SK-N-SH (cell line): ENCODE results near the gene GAB1. TPM values are rescaled to one million over a fixed set of nuclear protein-coding genes. Genes with fewer than 3 reads are reported as not detected.

ENCODE experiments used
- CTCF ChIA-PET: fragments of 300-600, 350-600 bp; formaldehyde crosslinking; extraction: SDS; loops from one replicate; lab custom pipeline; 2021; lab: Yijun Ruan, JAX
- POLR2A ChIA-PET: fragments of 350-600 bp; sonication (Branson Sonifier 250); formaldehyde crosslinking; extraction: SDS; loops from one replicate; lab custom pipeline; 2020; ENCODE audit warnings: antibody characterized with exemption, inconsistent platforms; lab: Yijun Ruan, JAX
- DNase-seq: peaks from one replicate; pipeline ENCODE4 v3.0.0; 2012
- H2AFZ ChIP-seq: fragments of 200-600 bp; sonication (generic); 2 replicates; pipeline ENCODE4 v1.8.1; 2016; ENCODE audit warnings: antibody characterized with exemption, mild to moderate bottlenecking, low read depth
- H3F3A ChIP-seq: fragments of 200-600 bp; sonication (generic); replicated peaks from 2 replicates; pipeline ENCODE3; 2016; ENCODE audit warnings: antibody characterized with exemption, mild to moderate bottlenecking; ENCODE audit not compliant: insufficient read depth
- H3K27ac ChIP-seq, 2 experiments: fragments of 200-500 bp in 1 of 2; fragments of 200-600 bp in 1 of 2; sonication (Bioruptor generic) in 1 of 2; sonication (generic), shearing (Covaris generic) in 1 of 2; 2 replicates each; pipeline versions ENCODE4 v1.5.1 to v1.6.1; 2014 to 2016; ENCODE audit warnings: low read depth in 2 of 2, inconsistent platforms in 1 of 2, low read length in 1 of 2, mild to moderate bottlenecking in 1 of 2, mixed read lengths in 1 of 2
- H3K27me3 ChIP-seq: fragments of 200-600 bp; sonication (generic), shearing (Covaris generic); 2 replicates; pipeline ENCODE4 v1.6.1; 2016; ENCODE audit warnings: mixed run types; ENCODE audit not compliant: insufficient read depth
- H3K36me3 ChIP-seq, 2 experiments: fragments of 200-500 bp in 1 of 2; fragments of 200-600 bp in 1 of 2; sonication (Bioruptor generic) in 1 of 2; sonication (generic) in 1 of 2; replicated peaks in 1 of 2; 2 replicates each; pipeline versions ENCODE3 to v1.5.1; 2014 to 2016; ENCODE audit warnings: low read length in 1 of 2, mild to moderate bottlenecking in 1 of 2; ENCODE audit not compliant: insufficient read depth in 2 of 2, control insufficient read depth in 1 of 2
- H3K4me1 ChIP-seq, 2 experiments: fragments of 200-500 bp in 1 of 2; fragments of 200-600 bp in 1 of 2; sonication (Bioruptor generic) in 1 of 2; sonication (generic), shearing (Covaris generic) in 1 of 2; 2 replicates each; pipeline versions ENCODE4 v1.5.1 to v1.6.1; 2014 to 2016; ENCODE audit warnings: low read depth in 1 of 2, low read length in 1 of 2, mixed run types in 1 of 2; ENCODE audit not compliant: insufficient read depth in 2 of 2, control insufficient read depth in 1 of 2
- H3K4me2 ChIP-seq: fragments of 200-600 bp; sonication (generic), shearing (Covaris generic); 2 replicates; pipeline ENCODE4 v1.6.1; 2017; ENCODE audit warnings: mixed run types
- H3K4me3 ChIP-seq, 2 experiments: fragments of 200-500 bp in 1 of 2; fragments of 200-600 bp in 1 of 2; sonication (Bioruptor generic) in 1 of 2; sonication (generic), shearing (Covaris generic) in 1 of 2; 2 replicates each; pipeline versions ENCODE4 v1.5.1 to v1.8.1; 2014 to 2016; ENCODE audit warnings: low read depth in 2 of 2, inconsistent platforms in 1 of 2, low read length in 1 of 2, mild to moderate bottlenecking in 1 of 2, mixed read lengths in 1 of 2, moderate library complexity in 1 of 2
- H3K79me2 ChIP-seq: fragments of 200-600 bp; sonication (generic); 2 replicates; pipeline ENCODE4 v1.8.1; 2017; ENCODE audit warnings: mild to moderate bottlenecking; ENCODE audit not compliant: insufficient read depth
- H3K9ac ChIP-seq: fragments of 200-600 bp; sonication (generic); 2 replicates; pipeline ENCODE4 v1.6.1; 2017; ENCODE audit warnings: mixed run types
- H3K9me2 ChIP-seq: fragments of 200-600 bp; sonication (generic); 2 replicates; pipeline ENCODE4 v1.6.1; 2017; ENCODE audit warnings: mixed run types
- H3K9me3 ChIP-seq: fragments of 200-600 bp; sonication (generic); 2 replicates; pipeline ENCODE4 v1.6.1; 2017; ENCODE audit warnings: mixed run types, mild to moderate bottlenecking, moderate library complexity
- H4K20me1 ChIP-seq: fragments of 200-600 bp; sonication (generic); 2 replicates; pipeline ENCODE4 v1.6.1; 2017; ENCODE audit warnings: mild to moderate bottlenecking, mixed run types; ENCODE audit not compliant: insufficient read depth
- ELF1 ChIP-seq: IDR thresholded peaks from 2 replicates; pipeline ENCODE4 v1.4.0; 2012
- EZH2phosphoT487 ChIP-seq: fragments of 200-600 bp; sonication (generic); IDR thresholded peaks from 2 replicates; pipeline ENCODE4 v1.6.1; 2017; ENCODE audit warnings: low read depth, mixed run types, mild to moderate bottlenecking, antibody characterized with exemption, moderate library complexity, borderline replicate concordance
- FOSL2 ChIP-seq: IDR thresholded peaks from 2 replicates; pipeline ENCODE4 v1.4.0; 2012; ENCODE audit warnings: low read depth, mild to moderate bottlenecking, moderate library complexity, borderline replicate concordance
- GABPA ChIP-seq: IDR thresholded peaks from 2 replicates; pipeline ENCODE4 v1.4.0; 2012; ENCODE audit warnings: low read depth, mild to moderate bottlenecking
- MEF2A ChIP-seq: IDR thresholded peaks from 2 replicates; pipeline ENCODE4 v1.4.0; 2012; ENCODE audit warnings: low read depth, borderline replicate concordance
- MXI1 ChIP-seq: IDR thresholded peaks from 2 replicates; pipeline ENCODE4 v1.6.1; 2012; ENCODE audit warnings: mild to moderate bottlenecking, low read depth, low read length, improper control_type of control experiment
- NRF1 ChIP-seq: IDR thresholded peaks from 2 replicates; pipeline ENCODE4 v1.6.1; 2012; ENCODE audit warnings: low read depth, mild to moderate bottlenecking, low read length
- POLR2AphosphoS5 ChIP-seq: IDR thresholded peaks from 2 replicates; pipeline ENCODE4 v1.6.1; 2012; ENCODE audit warnings: low read depth, low read length
- RFX5 ChIP-seq: IDR thresholded peaks from 2 replicates; pipeline ENCODE4 v1.6.1; 2012; ENCODE audit warnings: mild to moderate bottlenecking, improper control_type of control experiment, low read length
- RXRA ChIP-seq: IDR thresholded peaks from 2 replicates; pipeline ENCODE4 v1.4.0; 2012; ENCODE audit warnings: low read depth, mild to moderate bottlenecking, borderline replicate concordance
- SIN3A ChIP-seq: IDR thresholded peaks from 2 replicates; pipeline ENCODE4 v1.6.1; 2012; ENCODE audit warnings: low read depth, mild to moderate bottlenecking, low read length, moderate library complexity, borderline replicate concordance
- SMC3 ChIP-seq: IDR thresholded peaks from 2 replicates; pipeline ENCODE4 v1.6.1; 2012; ENCODE audit warnings: low read depth, low read length, improper control_type of control experiment
- TCF12 ChIP-seq: IDR thresholded peaks from 2 replicates; pipeline ENCODE4 v1.4.0; 2012
- YY1 ChIP-seq: IDR thresholded peaks from 2 replicates; pipeline ENCODE4 v1.4.0; 2012; ENCODE audit warnings: low read depth, mild to moderate bottlenecking
- ZBTB33 ChIP-seq: IDR thresholded peaks from 2 replicates; pipeline ENCODE4 v1.4.0; 2012; ENCODE audit warnings: low read depth, borderline replicate concordance
- WGBS: methylation state at CpG from one replicate; pipeline ENCODE4 v1.1.6; 2017; ENCODE audit warnings: low lambda C conversion rate; 5-methylcytosine and 5-hydroxymethylcytosine counted together
- polyA plus RNA-seq, 3 experiments: library from polyadenylated mRNA; depleted of rRNA; stranded (reverse); fragments of >200 nt; gene quantifications; 2 replicates each; pipeline ENCODE4 v1.2.3, GENCODE V29; 2012
- TF ChIP-seq, protein P1 (sequence below): fragments of 200-600 bp; sonication (generic); IDR thresholded peaks from 2 replicates; pipeline ENCODE4 v1.6.1; 2017; ENCODE audit warnings: antibody characterized with exemption, mild to moderate bottlenecking, moderate library complexity
- TF ChIP-seq, protein P2 (sequence below): IDR thresholded peaks from 2 replicates; pipeline ENCODE4; 2012
- TF ChIP-seq, protein P3 (sequence below): fragments of 150-350 bp; IDR thresholded peaks from 2 replicates; pipeline ENCODE4 v1.6.1; 2016; ENCODE audit warnings: mild to moderate bottlenecking, low read depth, low read length
- TF ChIP-seq, protein P4 (sequence below): IDR thresholded peaks from 2 replicates; pipeline ENCODE4 v1.4.0; 2012; ENCODE audit warnings: low read depth, borderline replicate concordance

GAB1 gene
- polyA plus RNA-seq, 1 of the 3 experiments (the other 2 are of a cell fraction): 3.7 TPM

- Histone ChIP-seq H3F3A (no peaks in the 10 kb centered on the region), H2AFZ (no peak overlapping the region), H3K4me2 (no peak overlapping the region), H3K9me2 (no peaks in the 10 kb centered on the region), H3K36me3 (peaks cover 11 to 33% of the 10 kb centered on the region in 2 experiments), H4K20me1 (no peaks in the 10 kb centered on the region), H3K27ac (no peak overlapping the region), H3K4me1 (peaks cover 0 to 2% of the 10 kb centered on the region in 2 experiments; a peak in 2 of 4 replicates), H3K4me3 (no peak overlapping the region), H3K79me2 (no peaks in the 10 kb centered on the region), H3K9me3 (no peaks in the 10 kb centered on the region), H3K27me3 (no peaks in the 10 kb centered on the region), H3K9ac (no peak overlapping the region)
- DNase-seq: no peak
- POLR2A ChIA-PET: no interaction called here
- TF ChIP-seq SMC3 (no peak), MEF2A (no peak), GABPA (no peak), ELF1 (no peak), MXI1 (no peak), TCF12 (no peak), EZH2phosphoT487 (no peak), ZBTB33 (no peak), POLR2AphosphoS5 (no peak), YY1 (no peak)
- TF ChIP-seq, protein P1, sequence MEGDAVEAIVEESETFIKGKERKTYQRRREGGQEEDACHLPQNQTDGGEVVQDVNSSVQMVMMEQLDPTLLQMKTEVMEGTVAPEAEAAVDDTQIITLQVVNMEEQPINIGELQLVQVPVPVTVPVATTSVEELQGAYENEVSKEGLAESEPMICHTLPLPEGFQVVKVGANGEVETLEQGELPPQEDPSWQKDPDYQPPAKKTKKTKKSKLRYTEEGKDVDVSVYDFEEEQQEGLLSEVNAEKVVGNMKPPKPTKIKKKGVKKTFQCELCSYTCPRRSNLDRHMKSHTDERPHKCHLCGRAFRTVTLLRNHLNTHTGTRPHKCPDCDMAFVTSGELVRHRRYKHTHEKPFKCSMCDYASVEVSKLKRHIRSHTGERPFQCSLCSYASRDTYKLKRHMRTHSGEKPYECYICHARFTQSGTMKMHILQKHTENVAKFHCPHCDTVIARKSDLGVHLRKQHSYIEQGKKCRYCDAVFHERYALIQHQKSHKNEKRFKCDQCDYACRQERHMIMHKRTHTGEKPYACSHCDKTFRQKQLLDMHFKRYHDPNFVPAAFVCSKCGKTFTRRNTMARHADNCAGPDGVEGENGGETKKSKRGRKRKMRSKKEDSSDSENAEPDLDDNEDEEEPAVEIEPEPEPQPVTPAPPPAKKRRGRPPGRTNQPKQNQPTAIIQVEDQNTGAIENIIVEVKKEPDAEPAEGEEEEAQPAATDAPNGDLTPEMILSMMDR: no peak
- TF ChIP-seq, protein P2, sequence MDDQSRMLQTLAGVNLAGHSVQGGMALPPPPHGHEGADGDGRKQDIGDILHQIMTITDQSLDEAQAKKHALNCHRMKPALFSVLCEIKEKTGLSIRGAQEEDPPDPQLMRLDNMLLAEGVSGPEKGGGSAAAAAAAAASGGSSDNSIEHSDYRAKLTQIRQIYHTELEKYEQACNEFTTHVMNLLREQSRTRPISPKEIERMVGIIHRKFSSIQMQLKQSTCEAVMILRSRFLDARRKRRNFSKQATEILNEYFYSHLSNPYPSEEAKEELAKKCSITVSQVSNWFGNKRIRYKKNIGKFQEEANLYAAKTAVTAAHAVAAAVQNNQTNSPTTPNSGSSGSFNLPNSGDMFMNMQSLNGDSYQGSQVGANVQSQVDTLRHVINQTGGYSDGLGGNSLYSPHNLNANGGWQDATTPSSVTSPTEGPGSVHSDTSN: no peak
- CTCF ChIA-PET: interaction anchor here (0.7 kb wide), 1 partner anchor 1094 kb away, joined by 3 read pairs; no protein-coding TSS in a partner anchor
- WGBS: 85% methylated on average over 4 of the region's 4 CpGs
Measured at GRCh38 chr4:143441678-143442077, 105.0 kb downstream of the GAB1 start.

DNA sequence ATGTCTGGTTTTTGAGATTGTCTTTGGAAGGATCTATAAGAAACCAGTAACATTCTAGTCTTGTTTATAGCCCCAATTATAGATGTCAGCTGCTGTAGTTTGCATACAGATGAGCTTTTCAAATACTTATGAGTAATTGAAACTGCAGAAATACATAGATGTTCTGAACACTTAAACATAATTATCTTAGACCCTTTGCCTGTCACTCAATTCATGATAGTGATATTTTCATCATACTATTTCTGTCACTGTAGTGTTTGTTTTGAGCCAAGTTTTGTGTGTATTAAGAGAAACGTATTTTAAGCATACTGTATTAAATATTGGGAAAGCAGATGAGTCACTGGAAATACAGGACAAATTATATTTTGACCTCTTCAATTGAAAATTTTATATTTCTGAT is 107.1 kb downstream of the GAB1 start:
- Histone ChIP-seq H3K4me3 (no peak overlapping the region), H3K9me3 (no peaks in the 10 kb centered on the region), H2AFZ (no peak overlapping the region), H3K9me2 (no peaks in the 10 kb centered on the region), H3K9ac (no peak overlapping the region), H3K27ac (no peak overlapping the region), H3K79me2 (no peaks in the 10 kb centered on the region), H3K4me2 (no peak overlapping the region), H4K20me1 (no peaks in the 10 kb centered on the region), H3K27me3 (no peaks in the 10 kb centered on the region), H3F3A (no peaks in the 10 kb centered on the region), H3K36me3 (peaks cover 11 to 22% of the 10 kb centered on the region in 2 experiments), H3K4me1 (peaks cover 0 to 2% of the 10 kb centered on the region in 2 experiments; a peak in 2 of 4 replicates)
- POLR2A ChIA-PET: no interaction called here
- WGBS: 50% methylated on average over 1 of the region's 1 CpG
- CTCF ChIA-PET: interaction anchor here (1.1 kb wide), 1 partner anchor 88 kb away, joined by 3 read pairs; no protein-coding TSS in a partner anchor
- DNase-seq: no peak
- TF ChIP-seq, protein P3, sequence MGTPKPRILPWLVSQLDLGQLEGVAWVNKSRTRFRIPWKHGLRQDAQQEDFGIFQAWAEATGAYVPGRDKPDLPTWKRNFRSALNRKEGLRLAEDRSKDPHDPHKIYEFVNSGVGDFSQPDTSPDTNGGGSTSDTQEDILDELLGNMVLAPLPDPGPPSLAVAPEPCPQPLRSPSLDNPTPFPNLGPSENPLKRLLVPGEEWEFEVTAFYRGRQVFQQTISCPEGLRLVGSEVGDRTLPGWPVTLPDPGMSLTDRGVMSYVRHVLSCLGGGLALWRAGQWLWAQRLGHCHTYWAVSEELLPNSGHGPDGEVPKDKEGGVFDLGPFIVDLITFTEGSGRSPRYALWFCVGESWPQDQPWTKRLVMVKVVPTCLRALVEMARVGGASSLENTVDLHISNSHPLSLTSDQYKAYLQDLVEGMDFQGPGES: no peak
- TF ChIP-seq, protein P4, sequence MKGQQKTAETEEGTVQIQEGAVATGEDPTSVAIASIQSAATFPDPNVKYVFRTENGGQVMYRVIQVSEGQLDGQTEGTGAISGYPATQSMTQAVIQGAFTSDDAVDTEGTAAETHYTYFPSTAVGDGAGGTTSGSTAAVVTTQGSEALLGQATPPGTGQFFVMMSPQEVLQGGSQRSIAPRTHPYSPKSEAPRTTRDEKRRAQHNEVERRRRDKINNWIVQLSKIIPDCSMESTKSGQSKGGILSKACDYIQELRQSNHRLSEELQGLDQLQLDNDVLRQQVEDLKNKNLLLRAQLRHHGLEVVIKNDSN: no peak
- no peak for TF ChIP-seq YY1
- no peak for TF ChIP-seq RFX5
- no peak for TF ChIP-seq RXRA
- no peak for TF ChIP-seq NRF1
- TF ChIP-seq FOSL2: no peak
- TF ChIP-seq SIN3A: no peak
- TF ChIP-seq, protein P1: no peak
- TF ChIP-seq TCF12: no peak
